Stomach (tissue), 4 donors: ENCODE data around the gene CAMK2G.

ENCODE experiments used
- POLR2A ChIP-seq, 4 donors: fragments of 450-650 bp; IDR thresholded peaks; one replicate each; pipeline ENCODE4 v1.6.1; 2016; ENCODE audit warnings: antibody characterized with exemption in 4 of 4, control low read depth in 2 of 4, mild to moderate bottlenecking in 1 of 4, moderate library complexity in 1 of 4
- TF ChIP-seq, protein P1 (sequence below), 7 experiments: fragments of 450-650 bp in 4 of 7; fragments of 200-600 bp in 3 of 7; sonication (generic) in 3 of 7; IDR thresholded peaks; one replicate each; pipeline ENCODE4 v1.5.1; 2016 to 2019; ENCODE audit warnings: antibody characterized with exemption in 7 of 7, control low read depth in 2 of 7, mild to moderate bottlenecking in 1 of 7

DNA sequence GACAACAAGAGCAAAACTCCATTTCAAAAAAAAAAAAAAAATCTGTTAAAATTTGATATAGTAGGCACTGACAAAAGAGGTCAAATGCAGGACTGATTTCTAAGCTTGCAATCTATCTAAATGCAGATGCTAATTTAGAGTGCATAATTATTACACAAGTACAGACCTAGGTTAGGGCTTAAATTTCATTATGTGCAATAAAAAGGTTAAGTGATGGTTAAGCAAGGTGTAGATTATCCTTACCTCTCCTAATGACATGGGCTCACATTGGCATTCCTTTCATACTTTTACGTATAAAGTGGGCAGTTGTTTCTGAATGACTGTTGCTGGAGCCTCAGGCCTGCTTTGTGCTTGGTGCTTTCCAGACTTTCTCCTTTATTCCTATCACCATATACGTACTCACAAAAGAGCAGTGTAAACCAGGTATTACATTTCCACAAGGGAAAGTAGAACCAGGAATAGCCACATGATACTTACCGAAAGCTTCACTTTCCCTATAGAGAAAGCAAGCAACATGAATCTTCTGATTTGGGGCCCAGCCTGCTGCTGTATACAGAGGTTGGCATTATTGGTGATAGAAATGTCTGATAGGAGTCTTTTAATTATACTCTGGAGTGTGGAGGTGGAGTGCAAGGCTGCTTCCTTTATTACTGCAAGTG lies 94.7 kb downstream of the CAMK2G start:
- TF ChIP-seq, protein P1, sequence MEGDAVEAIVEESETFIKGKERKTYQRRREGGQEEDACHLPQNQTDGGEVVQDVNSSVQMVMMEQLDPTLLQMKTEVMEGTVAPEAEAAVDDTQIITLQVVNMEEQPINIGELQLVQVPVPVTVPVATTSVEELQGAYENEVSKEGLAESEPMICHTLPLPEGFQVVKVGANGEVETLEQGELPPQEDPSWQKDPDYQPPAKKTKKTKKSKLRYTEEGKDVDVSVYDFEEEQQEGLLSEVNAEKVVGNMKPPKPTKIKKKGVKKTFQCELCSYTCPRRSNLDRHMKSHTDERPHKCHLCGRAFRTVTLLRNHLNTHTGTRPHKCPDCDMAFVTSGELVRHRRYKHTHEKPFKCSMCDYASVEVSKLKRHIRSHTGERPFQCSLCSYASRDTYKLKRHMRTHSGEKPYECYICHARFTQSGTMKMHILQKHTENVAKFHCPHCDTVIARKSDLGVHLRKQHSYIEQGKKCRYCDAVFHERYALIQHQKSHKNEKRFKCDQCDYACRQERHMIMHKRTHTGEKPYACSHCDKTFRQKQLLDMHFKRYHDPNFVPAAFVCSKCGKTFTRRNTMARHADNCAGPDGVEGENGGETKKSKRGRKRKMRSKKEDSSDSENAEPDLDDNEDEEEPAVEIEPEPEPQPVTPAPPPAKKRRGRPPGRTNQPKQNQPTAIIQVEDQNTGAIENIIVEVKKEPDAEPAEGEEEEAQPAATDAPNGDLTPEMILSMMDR (IDR thresholded peaks at IDR 0.05) = no peak
- no peak for TF ChIP-seq POLR2A (IDR thresholded peaks at IDR 0.05)
